Upper lobe of left lung (tissue), 4 donors: ENCODE data around the gene SIAH3.

ENCODE experiments used
- CTCF ChIP-seq, 6 experiments: fragments of 450-650 bp in 4 of 6; fragments of 200-600 bp in 2 of 6; sonication (generic) in 2 of 6; IDR thresholded peaks; one replicate each; pipeline ENCODE4 v1.5.1; 2016 to 2019; ENCODE audit warnings: antibody characterized with exemption in 6 of 6
- EP300 ChIP-seq, 4 donors: sonication (generic); formaldehyde crosslinking; IDR thresholded peaks; one replicate each; pipeline ENCODE4 v1.5.1; 2017; ENCODE audit warnings: antibody characterized with exemption in 4 of 4, control low read depth in 2 of 4
- POLR2A ChIP-seq, 4 donors: fragments of 450-650 bp; IDR thresholded peaks; one replicate each; pipeline ENCODE4 v1.5.1; 2016 to 2017; ENCODE audit warnings: antibody characterized with exemption in 4 of 4, mild to moderate bottlenecking in 2 of 4
- POLR2AphosphoS5 ChIP-seq, 2 donors: sonication (generic); formaldehyde crosslinking; IDR thresholded peaks; one replicate each; pipeline ENCODE4 v1.5.1; 2017; ENCODE audit warnings: antibody characterized with exemption in 2 of 2

GRCh38 chr13:45837111-45837510 is 14.4 kb downstream of the SIAH3 start:
- TF ChIP-seq POLR2AphosphoS5 (IDR thresholded peaks at IDR 0.05) (no peak), CTCF (IDR thresholded peaks at IDR 0.05) (no peak), POLR2A (IDR thresholded peaks at IDR 0.05) (no peak), EP300 (IDR thresholded peaks at IDR 0.05) (no peak)
